ENCODE measurements around the gene ATP1A3. TPM values are rescaled to one million over a fixed set of nuclear protein-coding genes. Genes with fewer than 3 reads are reported as not detected.

ATP1A3 gene
- total RNA-seq, 2 experiments from 2014 or later, result 5.5 to 5.9 TPM

DNA sequence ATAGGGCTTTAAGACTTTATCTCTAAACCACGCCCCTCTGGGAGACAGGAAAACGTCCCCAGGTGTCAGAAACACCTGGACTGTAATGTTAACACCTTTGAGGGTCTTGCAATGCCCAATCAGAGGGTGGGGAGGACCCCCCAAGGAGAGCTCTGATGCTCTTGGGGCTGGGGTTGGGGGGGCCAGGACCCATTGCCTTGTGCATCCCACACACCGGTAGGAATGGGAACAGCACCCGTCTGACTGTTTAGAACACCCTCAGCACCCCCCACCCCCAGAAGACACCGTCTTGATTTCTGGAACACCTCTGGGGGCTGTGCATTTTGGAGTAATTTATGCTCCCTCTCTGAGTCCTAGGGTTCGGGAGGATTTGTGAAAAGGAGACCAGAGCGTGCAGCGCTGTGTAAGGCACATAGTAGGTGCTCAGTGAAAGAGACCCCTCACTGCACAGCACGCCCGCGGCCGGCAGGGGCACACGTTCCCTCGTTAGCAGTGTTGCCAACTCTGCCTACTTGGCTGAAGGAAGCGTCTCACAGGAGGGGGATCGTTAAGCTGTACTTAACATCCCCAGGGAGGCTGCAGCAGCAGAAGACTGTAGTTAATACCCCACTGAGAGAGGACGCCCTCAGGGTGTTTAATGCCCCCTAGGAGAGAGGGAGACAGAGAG lies 63.0 kb downstream of the ATP1A3 start:
- intact Hi-C loops (cut with micrococcal nuclease), result no loop called here
- ChIA-PET POLR2A (interaction anchor here (0.7 to 1.7 kb wide), 9 partner anchors 10 to 71 kb away, joined by 3 to 5 read pairs (median 4); partner anchors contain the start of gene RPS19), CTCF (interaction anchor here (0.9 to 2.8 kb wide), 6 partner anchors 14 to 68 kb away, joined by 3 to 20 read pairs (median 6); no protein-coding TSS in a partner anchor)
- TF ChIP-seq, protein P1, sequence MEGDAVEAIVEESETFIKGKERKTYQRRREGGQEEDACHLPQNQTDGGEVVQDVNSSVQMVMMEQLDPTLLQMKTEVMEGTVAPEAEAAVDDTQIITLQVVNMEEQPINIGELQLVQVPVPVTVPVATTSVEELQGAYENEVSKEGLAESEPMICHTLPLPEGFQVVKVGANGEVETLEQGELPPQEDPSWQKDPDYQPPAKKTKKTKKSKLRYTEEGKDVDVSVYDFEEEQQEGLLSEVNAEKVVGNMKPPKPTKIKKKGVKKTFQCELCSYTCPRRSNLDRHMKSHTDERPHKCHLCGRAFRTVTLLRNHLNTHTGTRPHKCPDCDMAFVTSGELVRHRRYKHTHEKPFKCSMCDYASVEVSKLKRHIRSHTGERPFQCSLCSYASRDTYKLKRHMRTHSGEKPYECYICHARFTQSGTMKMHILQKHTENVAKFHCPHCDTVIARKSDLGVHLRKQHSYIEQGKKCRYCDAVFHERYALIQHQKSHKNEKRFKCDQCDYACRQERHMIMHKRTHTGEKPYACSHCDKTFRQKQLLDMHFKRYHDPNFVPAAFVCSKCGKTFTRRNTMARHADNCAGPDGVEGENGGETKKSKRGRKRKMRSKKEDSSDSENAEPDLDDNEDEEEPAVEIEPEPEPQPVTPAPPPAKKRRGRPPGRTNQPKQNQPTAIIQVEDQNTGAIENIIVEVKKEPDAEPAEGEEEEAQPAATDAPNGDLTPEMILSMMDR (IDR thresholded peaks at IDR 0.05), result peak; percentile 60
- H3K36me3 Mint-ChIP-seq (ENCODE audit: low read depth), result no peaks in the 10 kb centered on the region
- H3K4me1 Mint-ChIP-seq (ENCODE audit: low read depth), result peaks cover 41% of the 10 kb centered on the region
- H3K9me3 Mint-ChIP-seq, result no peaks in the 10 kb centered on the region
- no peak for DNase-seq
- H3K27ac Mint-ChIP-seq, result no peak overlapping the region
- peaks cover 14% of the 10 kb centered on the region for H3K27me3 Mint-ChIP-seq
- ATAC-seq, result no peak
- H3K4me3 Mint-ChIP-seq, result no peak overlapping the region

DNA sequence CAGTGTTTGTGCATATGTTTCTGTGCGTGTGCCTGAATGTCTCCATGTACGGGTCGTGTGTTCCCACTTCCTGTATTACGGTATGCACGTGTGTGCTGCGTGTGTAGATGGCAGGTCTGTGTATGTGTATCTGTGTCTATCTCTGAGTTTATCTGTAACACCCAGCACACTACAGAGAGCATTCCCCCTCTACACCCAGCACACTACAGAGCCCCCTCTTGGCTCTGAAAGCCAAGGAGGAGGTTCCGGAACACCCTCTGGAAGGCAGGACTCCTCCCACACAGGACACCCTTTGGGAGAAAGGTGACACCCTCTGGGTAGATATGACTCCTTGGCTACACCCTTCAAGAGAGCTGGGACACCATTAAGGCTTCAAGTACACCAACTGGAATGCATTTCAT lies 63.7 kb downstream of the ATP1A3 start:
- intact Hi-C loops (cut with micrococcal nuclease), result no loop called here
- H3K9me3 Mint-ChIP-seq, result no peaks in the 10 kb centered on the region
- H3K36me3 Mint-ChIP-seq (ENCODE audit: low read depth), result no peaks in the 10 kb centered on the region
- TF ChIP-seq, protein P1 (IDR thresholded peaks at IDR 0.05), result no peak
- peaks cover 12% of the 10 kb centered on the region for H3K27me3 Mint-ChIP-seq
- CTCF ChIA-PET, result interaction anchor here (0.9 to 2.8 kb wide), 4 partner anchors 15 to 68 kb away, joined by 3 to 20 read pairs (median 10); no protein-coding TSS in a partner anchor
- H3K4me3 Mint-ChIP-seq, result no peak overlapping the region
- H3K27ac Mint-ChIP-seq, result no peak overlapping the region
- ATAC-seq (no peak), DNase-seq (no peak)
- POLR2A ChIA-PET, result interaction anchor here (0.7 to 1.7 kb wide), 10 partner anchors 11 to 70 kb away, joined by 3 to 7 read pairs (median 4); partner anchors contain the start of gene RPS19
- peaks cover 39% of the 10 kb centered on the region for H3K4me1 Mint-ChIP-seq (ENCODE audit: low read depth)

DNA sequence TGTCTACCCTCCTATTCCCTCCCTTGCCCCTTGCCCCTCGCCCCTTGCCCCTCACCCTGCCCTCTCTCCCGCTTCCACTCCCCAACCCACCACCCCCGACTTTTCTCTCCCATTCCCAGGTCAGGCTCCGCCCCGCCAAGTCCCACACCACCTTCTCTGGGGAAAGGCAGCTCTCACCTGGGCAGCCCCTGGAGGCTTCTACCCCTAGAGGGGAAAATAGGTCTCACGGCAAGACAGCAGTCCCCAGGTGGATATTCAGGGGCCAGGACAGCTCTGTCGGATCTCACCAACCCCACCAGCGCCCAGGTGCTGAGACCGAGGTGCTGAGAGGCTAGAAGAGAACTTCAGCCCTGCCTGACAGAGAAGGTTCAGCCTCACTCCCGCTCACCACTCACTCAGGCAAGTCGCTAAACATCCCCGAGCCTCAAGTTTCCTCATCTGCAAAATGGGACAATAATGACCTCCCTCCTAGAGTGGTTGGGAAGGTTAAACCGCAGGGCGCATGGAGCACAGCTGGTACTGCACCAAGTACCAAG lies 64.4 kb downstream of the ATP1A3 start:
- ATAC-seq (no peak), DNase-seq (no peak)
- TF ChIP-seq, protein P1 (IDR thresholded peaks at IDR 0.05), result no peak
- H3K36me3 Mint-ChIP-seq (ENCODE audit: low read depth), result no peaks in the 10 kb centered on the region
- ChIA-PET POLR2A (interaction anchor here (0.8 to 1.7 kb wide), 9 partner anchors 12 to 64 kb away, joined by 3 to 7 read pairs (median 4); no protein-coding TSS in a partner anchor), CTCF (interaction anchor here (2.4 to 2.8 kb wide), 3 partner anchors 15 to 56 kb away, joined by 8 to 20 read pairs (median 11); no protein-coding TSS in a partner anchor)
- H3K27ac Mint-ChIP-seq, result no peak overlapping the region
- H3K27me3 Mint-ChIP-seq, result peaks cover 9% of the 10 kb centered on the region
- no peaks in the 10 kb centered on the region for H3K9me3 Mint-ChIP-seq
- intact Hi-C loops (cut with micrococcal nuclease), result no loop called here
- H3K4me3 Mint-ChIP-seq, result peak overlapping the region; percentile 75
- H3K4me1 Mint-ChIP-seq (ENCODE audit: low read depth), result peaks cover 32% of the 10 kb centered on the region

DNA sequence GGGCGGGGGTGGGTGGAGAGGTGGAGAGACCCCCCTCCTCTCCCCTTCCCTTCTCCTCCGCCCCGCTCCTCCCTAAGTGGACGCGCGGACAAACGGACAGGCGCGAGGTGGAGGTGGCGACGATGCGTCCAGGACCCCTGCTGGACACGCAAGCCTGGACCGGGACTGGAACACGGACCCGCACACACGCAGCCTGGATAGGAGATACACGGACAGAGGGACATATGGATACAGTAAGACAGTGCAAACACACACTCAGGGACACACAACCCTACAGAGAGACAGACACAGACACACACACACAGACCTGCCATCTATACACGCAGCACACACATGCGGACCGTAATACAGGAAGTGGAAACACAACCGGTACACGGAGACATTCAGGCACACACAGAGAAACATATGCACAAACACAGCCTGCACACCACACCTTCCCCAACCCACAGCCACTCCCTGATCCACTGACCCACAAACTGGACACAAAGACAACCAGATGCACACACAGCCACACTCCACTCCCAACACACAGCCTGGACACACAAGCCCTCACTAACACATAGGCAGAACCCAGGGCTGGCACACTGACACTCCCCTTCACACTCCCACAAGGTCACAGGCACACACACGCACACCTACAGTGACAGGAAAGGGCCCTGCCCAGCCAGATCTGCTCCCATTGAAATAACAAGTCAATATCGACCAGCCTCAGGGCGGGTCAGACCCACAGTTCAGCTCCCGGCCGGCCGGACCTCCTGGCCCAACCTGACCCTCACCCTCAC lies 65.1 kb downstream of the ATP1A3 start:
- ATAC-seq (peak; percentile 71), DNase-seq (peak; percentile 62)
- Mint-ChIP-seq H3K9me3 (no peaks in the 10 kb centered on the region), H3K27ac (peak overlapping the region; percentile 72), H3K27me3 (peaks cover 9% of the 10 kb centered on the region), H3K36me3 (ENCODE audit: low read depth) (no peaks in the 10 kb centered on the region), H3K4me1 (ENCODE audit: low read depth) (peaks cover 29% of the 10 kb centered on the region), H3K4me3 (peak overlapping the region; percentile 75)
- intact Hi-C loops (cut with micrococcal nuclease), result no loop called here
- ChIA-PET POLR2A (interaction anchor here (0.8 to 2.7 kb wide), 13 partner anchors 14 to 69 kb away, joined by 3 to 10 read pairs (median 4); partner anchors contain the start of gene RPS19), CTCF (interaction anchor here (1.0 to 2.8 kb wide), 6 partner anchors 16 to 56 kb away, joined by 4 to 20 read pairs (median 6); partner anchors contain the start of gene RABAC1)
- TF ChIP-seq, protein P1 (IDR thresholded peaks at IDR 0.05), result no peak

Data from activated CD8-positive, alpha-beta T cell treated with anti-CD3 and anti-CD28 coated beads for 36 hours (primary cell).